Spleen (tissue), 11 donors: ENCODE measurements around the gene SMIM36. TPM values are rescaled to one million over a fixed set of nuclear protein-coding genes. Genes with fewer than 3 reads are reported as not detected.

Experiments
- DNase-seq: peaks from one replicate; pipeline ENCODE4 v3.0.0-alpha.2; 2020
- H3K27ac ChIP-seq, 8 donors: fragments of 200-600 bp; sonication (generic) in 7 of 8; 1 replicate in 4 of 8; 2 replicates in 4 of 8; pipeline versions ENCODE4 v1.5.0 to v1.8.0; 2016 to 2021; ENCODE audit warnings: inconsistent platforms in 4 of 8, mild to moderate bottlenecking in 4 of 8, moderate library complexity in 1 of 8
- H3K27me3 ChIP-seq, 7 donors: fragments of 200-600 bp; sonication (generic) in 6 of 7; replicated peaks in 1 of 7; 1 replicate in 4 of 7; 2 replicates in 3 of 7; pipeline versions ENCODE4 v1.5.0 to v1.8.0; 2016 to 2021; ENCODE audit warnings: inconsistent platforms in 3 of 7, mild to moderate bottlenecking in 1 of 7
- H3K36me3 ChIP-seq, 6 donors: fragments of 200-600 bp; sonication (generic) in 5 of 6; 1 replicate in 4 of 6; 2 replicates in 2 of 6; pipeline versions ENCODE4 v1.5.0 to v1.8.0; 2016 to 2021; ENCODE audit warnings: inconsistent platforms in 2 of 6
- H3K4me1 ChIP-seq, 6 donors: fragments of 200-600 bp; sonication (generic) in 5 of 6; 1 replicate in 3 of 6; 2 replicates in 3 of 6; pipeline versions ENCODE4 v1.5.0 to v1.8.0; 2016 to 2021; ENCODE audit warnings: inconsistent platforms in 3 of 6
- H3K4me3 ChIP-seq, 8 donors: fragments of 200-600 bp; sonication (generic) in 7 of 8; 1 replicate in 4 of 8; 2 replicates in 4 of 8; pipeline versions ENCODE4 v1.5.0 to v1.8.0; 2016 to 2021; ENCODE audit warnings: inconsistent platforms in 4 of 8, mild to moderate bottlenecking in 4 of 8, moderate library complexity in 2 of 8
- H3K9me3 ChIP-seq, 8 donors: fragments of 200-600 bp; sonication (generic) in 7 of 8; 1 replicate in 4 of 8; 2 replicates in 4 of 8; pipeline versions ENCODE4 v1.5.0 to v1.8.0; 2016 to 2021; ENCODE audit warnings: inconsistent platforms in 4 of 8
- CTCF ChIP-seq, 11 experiments: fragments of 200-600 bp in 7 of 11; fragments of 450-650 bp in 4 of 11; sonication (generic) in 4 of 11; IDR thresholded peaks in 8 of 11; conservative IDR thresholded peaks in 3 of 11; 1 replicate in 7 of 11; 2 replicates in 4 of 11; pipeline versions ENCODE4 v1.4.0 to v1.8.0; 2016 to 2021; ENCODE audit warnings: antibody characterized with exemption in 11 of 11, inconsistent platforms in 4 of 11, mild to moderate bottlenecking in 1 of 11
- POLR2A ChIP-seq, 3 donors: fragments of 450-650 bp; IDR thresholded peaks; one replicate each; pipeline ENCODE4 v1.5.1; 2017; ENCODE audit warnings: antibody characterized with exemption in 3 of 3, mild to moderate bottlenecking in 1 of 3
- POLR2AphosphoS5 ChIP-seq, 3 donors: sonication (generic); formaldehyde crosslinking; IDR thresholded peaks; one replicate each; pipeline ENCODE4 v1.5.1; 2017; ENCODE audit warnings: antibody characterized with exemption in 3 of 3
- WGBS, 5 donors: extraction: QIAGEN DNeasy Blood & Tissue Kit in 3 of 5; methylation state at CpG; one replicate each; pipeline versions ENCODE4 v1.1.5 to v1.1.7; 2013 to 2018; 5-methylcytosine and 5-hydroxymethylcytosine counted together
- intact Hi-C: fragments of 100-400 bp; cut with DNase I; formaldehyde crosslinking; loops from one replicate; pipeline ENCODE4 v1.15.0; 2023; ENCODE audit warnings: low total_unique reads
- polyA plus RNA-seq, 3 donors: library from polyadenylated mRNA; stranded (reverse); fragments of 200-250 nt; gene quantifications; one replicate each; pipeline ENCODE4 v1.2.1, GENCODE V29; 2013
- total RNA-seq, 7 donors: library from RNA; depleted of rRNA in 3 of 7; stranded (reverse); fragments of >200 nt in 3 of 7; fragmentation: NEBNext Ultra II Directional in 4 of 7; extraction: Animal tissue kit (Norgen Biotek cat#: 25700) in 4 of 7; gene quantifications; one replicate each; pipeline versions ENCODE4 v1.1.0 to v1.2.1, GENCODE V29; 2016 to 2021
- donor health status: healthy with polysubstance abuse.
- donor health status: DM: no; HTN: no; CAD: no; lungs with moderate emphysema.
- donor health status: DM: no; HTN: no; CAD: no.
- donor health status: Bipolar disorder and iron deficiency.
- donor health status: healthy.
- donor health status: DM: no; HTN: no; CAD: no.
- donor health status: DM: yes; HTN: yes; CAD: no.

Gene SMIM36
- total and polyA plus RNA-seq, 10 donors, result not detected

- TF ChIP-seq POLR2AphosphoS5 (IDR thresholded peaks at IDR 0.05) (no peak), CTCF (IDR thresholded peaks at IDR 0.05 in 8 of 11, conservative IDR thresholded peaks at IDR 0.05 in 3 of 11) (no peak), POLR2A (IDR thresholded peaks at IDR 0.05) (no peak)
- H3K27me3 ChIP-seq, result no peaks in the 10 kb centered on the region
- intact Hi-C loops, result no loop called here
- no peak for DNase-seq
- no peak overlapping the region for H3K27ac ChIP-seq
- H3K4me1 ChIP-seq, result peaks cover 0 to 24% (median 5%) of the 10 kb centered on the region in 6 donors
- no peak overlapping the region for H3K4me3 ChIP-seq
- H3K36me3 ChIP-seq, result no peaks in the 10 kb centered on the region
- 70 to 90% (median 83%) methylated on average over 5 of the region's 5 CpGs for WGBS, 5 donors
- no peaks in the 10 kb centered on the region for H3K9me3 ChIP-seq
Measured at GRCh38 chr17:55442462-55442861, 68.8 kb downstream of the SMIM36 start.

GRCh38 chr17:55441544-55441943 is 69.7 kb downstream of the SMIM36 start:
- Histone ChIP-seq H3K4me3 (no peak overlapping the region), H3K4me1 (peaks cover 0 to 33% (median 14%) of the 10 kb centered on the region in 6 donors), H3K9me3 (no peaks in the 10 kb centered on the region), H3K27ac (no peak overlapping the region), H3K27me3 (no peaks in the 10 kb centered on the region), H3K36me3 (no peaks in the 10 kb centered on the region)
- TF ChIP-seq POLR2A (IDR thresholded peaks at IDR 0.05), result no peak
- no peak for TF ChIP-seq POLR2AphosphoS5 (IDR thresholded peaks at IDR 0.05)
- TF ChIP-seq CTCF (IDR thresholded peaks at IDR 0.05 in 8 of 11, conservative IDR thresholded peaks at IDR 0.05 in 3 of 11), result no peak
- intact Hi-C loops, result no loop called here
- DNase-seq, result no peak
- WGBS, 5 donors, result 61 to 75% (median 66%) methylated on average over 2 of the region's 2 CpGs

- no peak overlapping the region for H3K27ac ChIP-seq
Measured at GRCh38 chr17:55440391-55440790, 70.9 kb downstream of the SMIM36 start.

GRCh38 chr17:55437159-55437605 is 74.1 kb downstream of the SMIM36 start:
- TF ChIP-seq POLR2AphosphoS5 (IDR thresholded peaks at IDR 0.05) (peak in 1 of 3 donors; percentile 28), POLR2A (IDR thresholded peaks at IDR 0.05) (no peak)
- Histone ChIP-seq H3K27me3 (no peaks in the 10 kb centered on the region), H3K4me1 (peaks cover 0 to 21% (median 18%) of the 10 kb centered on the region in 6 donors), H3K9me3 (no peaks in the 10 kb centered on the region), H3K27ac (peak overlapping the region in 6 of 8 donors; percentile 29 to 66 (median 56)), H3K36me3 (no peaks in the 10 kb centered on the region), H3K4me3 (peak overlapping the region in 2 of 8 donors; percentile 12 to 37)
- intact Hi-C loops, result no loop called here
- no peak for DNase-seq
- 5 to 8% (median 7%) methylated on average over 5 of the region's 5 CpGs for WGBS, 5 donors

More at GRCh38 chr17:55440391-55440790, 70.9 kb downstream of the SMIM36 start:
- Histone ChIP-seq H3K4me1 (peaks cover 0 to 35% (median 19%) of the 10 kb centered on the region in 6 donors), H3K9me3 (no peaks in the 10 kb centered on the region), H3K27me3 (no peaks in the 10 kb centered on the region), H3K4me3 (no peak overlapping the region), H3K36me3 (no peaks in the 10 kb centered on the region)
- intact Hi-C loops, result no loop called here
- no peak for DNase-seq
- no peak for TF ChIP-seq CTCF (IDR thresholded peaks at IDR 0.05 in 8 of 11, conservative IDR thresholded peaks at IDR 0.05 in 3 of 11)
- TF ChIP-seq POLR2A (IDR thresholded peaks at IDR 0.05), result no peak
- no peak for TF ChIP-seq POLR2AphosphoS5 (IDR thresholded peaks at IDR 0.05)
- 69 to 89% (median 79%) methylated on average over 3 of the region's 3 CpGs for WGBS, 5 donors
